ENCODE data around the gene C2orf74. TPM values are rescaled to one million over a fixed set of nuclear protein-coding genes. Genes with fewer than 3 reads are reported as not detected.

The C2orf74 gene
- total RNA-seq, 1 donor from 2014 or later, result 6.0 TPM

DNA sequence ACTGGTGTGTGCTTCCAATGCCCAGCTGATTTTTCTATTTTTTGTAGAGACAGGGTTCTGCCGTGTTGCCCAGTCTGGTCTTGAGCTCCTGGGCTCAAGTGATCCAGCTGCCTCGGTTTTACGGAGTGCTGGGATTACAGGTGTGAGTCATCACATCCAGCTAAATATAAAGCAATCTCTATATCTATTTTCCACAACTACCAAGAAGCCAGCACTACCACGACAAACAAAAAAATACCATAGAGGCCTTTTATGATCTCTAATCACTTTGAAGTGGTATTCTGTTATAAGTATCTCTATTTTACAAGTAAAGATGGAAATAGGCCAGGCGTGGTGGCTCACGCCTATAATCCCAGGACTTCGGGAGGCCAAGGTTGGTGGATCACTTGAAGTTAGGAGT lies 34.7 kb downstream of the C2orf74 start:
- H3K27ac Mint-ChIP-seq, result no peak overlapping the region
- H3K9me3 Mint-ChIP-seq, result no peaks in the 10 kb centered on the region
- H3K4me1 Mint-ChIP-seq, result no peaks in the 10 kb centered on the region
- H3K4me3 Mint-ChIP-seq, result no peak overlapping the region
- TF ChIP-seq, protein P1, sequence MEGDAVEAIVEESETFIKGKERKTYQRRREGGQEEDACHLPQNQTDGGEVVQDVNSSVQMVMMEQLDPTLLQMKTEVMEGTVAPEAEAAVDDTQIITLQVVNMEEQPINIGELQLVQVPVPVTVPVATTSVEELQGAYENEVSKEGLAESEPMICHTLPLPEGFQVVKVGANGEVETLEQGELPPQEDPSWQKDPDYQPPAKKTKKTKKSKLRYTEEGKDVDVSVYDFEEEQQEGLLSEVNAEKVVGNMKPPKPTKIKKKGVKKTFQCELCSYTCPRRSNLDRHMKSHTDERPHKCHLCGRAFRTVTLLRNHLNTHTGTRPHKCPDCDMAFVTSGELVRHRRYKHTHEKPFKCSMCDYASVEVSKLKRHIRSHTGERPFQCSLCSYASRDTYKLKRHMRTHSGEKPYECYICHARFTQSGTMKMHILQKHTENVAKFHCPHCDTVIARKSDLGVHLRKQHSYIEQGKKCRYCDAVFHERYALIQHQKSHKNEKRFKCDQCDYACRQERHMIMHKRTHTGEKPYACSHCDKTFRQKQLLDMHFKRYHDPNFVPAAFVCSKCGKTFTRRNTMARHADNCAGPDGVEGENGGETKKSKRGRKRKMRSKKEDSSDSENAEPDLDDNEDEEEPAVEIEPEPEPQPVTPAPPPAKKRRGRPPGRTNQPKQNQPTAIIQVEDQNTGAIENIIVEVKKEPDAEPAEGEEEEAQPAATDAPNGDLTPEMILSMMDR (IDR thresholded peaks at IDR 0.05; ENCODE audit: unreplicated experiment), result no peak
- H3K27me3 Mint-ChIP-seq (ENCODE audit: low read depth), result no peaks in the 10 kb centered on the region
- H3K36me3 Mint-ChIP-seq, result peaks cover 23% of the 10 kb centered on the region
- no peak for DNase-seq (ENCODE audit: low spot score in 2 of 2, unreplicated experiment in 2 of 2)

DNA sequence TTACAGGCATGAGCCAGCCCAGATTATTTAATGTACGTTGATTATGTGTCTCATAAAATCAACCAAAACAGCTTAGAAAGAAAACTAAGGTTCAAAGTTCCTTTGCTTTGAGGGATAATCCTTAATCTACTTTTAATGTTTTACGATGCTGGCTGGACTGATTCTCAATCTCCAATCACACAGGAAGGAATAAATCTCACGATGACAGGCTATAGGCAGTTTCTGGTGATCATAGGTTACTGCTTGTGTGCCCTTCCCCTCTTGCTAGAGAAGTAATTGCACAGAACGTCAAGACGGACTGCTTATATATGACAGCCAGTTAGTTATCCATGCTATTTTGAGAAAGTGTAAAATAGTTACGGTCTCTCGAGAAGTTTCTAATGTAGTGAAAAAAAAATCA lies 43.1 kb downstream of the C2orf74 start:
- TF ChIP-seq, protein P1 (IDR thresholded peaks at IDR 0.05; ENCODE audit: unreplicated experiment), result no peak
- no peak overlapping the region for H3K27ac Mint-ChIP-seq
- H3K9me3 Mint-ChIP-seq, result no peaks in the 10 kb centered on the region
- DNase-seq (ENCODE audit: low spot score in 2 of 2, unreplicated experiment in 2 of 2), result no peak
- H3K4me1 Mint-ChIP-seq, result no peaks in the 10 kb centered on the region
- peaks cover 60% of the 10 kb centered on the region for H3K36me3 Mint-ChIP-seq
- no peak overlapping the region for H3K4me3 Mint-ChIP-seq
- H3K27me3 Mint-ChIP-seq (ENCODE audit: low read depth), result no peaks in the 10 kb centered on the region

DNA sequence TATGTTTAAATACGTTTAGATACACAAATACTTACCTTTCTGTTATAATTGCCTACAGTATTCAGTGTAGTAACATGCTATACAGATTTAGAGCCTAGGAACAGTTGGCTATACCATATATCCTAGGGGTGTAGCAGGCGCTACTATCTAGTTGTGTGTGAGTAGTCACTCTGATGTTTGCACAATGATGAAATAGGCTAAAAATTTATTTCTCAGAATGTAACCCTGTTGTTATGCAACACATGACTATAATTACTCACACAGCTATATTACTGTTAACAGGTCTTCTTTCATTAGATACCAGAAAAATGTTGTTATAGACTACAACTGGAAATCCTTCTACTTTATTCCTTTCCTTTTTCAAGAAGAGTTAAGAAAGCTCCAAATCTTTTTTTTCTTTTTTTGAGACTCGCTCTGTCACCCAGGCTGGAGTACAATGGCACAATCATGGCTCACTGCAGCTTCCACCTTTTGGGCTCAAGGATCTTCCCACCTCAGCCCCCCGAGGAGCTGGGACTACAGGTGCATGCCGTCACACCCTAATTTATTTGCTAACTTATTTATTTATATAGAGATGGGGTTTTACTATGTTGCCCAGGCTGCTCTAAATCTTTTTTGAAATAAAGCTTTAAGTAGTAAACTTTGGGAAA lies 48.5 kb downstream of the C2orf74 start:
- TF ChIP-seq, protein P1 (IDR thresholded peaks at IDR 0.05; ENCODE audit: unreplicated experiment), result no peak
- no peak for DNase-seq (ENCODE audit: low spot score in 2 of 2, unreplicated experiment in 2 of 2)
- H3K36me3 Mint-ChIP-seq, result peaks cover 44% of the 10 kb centered on the region

DNA sequence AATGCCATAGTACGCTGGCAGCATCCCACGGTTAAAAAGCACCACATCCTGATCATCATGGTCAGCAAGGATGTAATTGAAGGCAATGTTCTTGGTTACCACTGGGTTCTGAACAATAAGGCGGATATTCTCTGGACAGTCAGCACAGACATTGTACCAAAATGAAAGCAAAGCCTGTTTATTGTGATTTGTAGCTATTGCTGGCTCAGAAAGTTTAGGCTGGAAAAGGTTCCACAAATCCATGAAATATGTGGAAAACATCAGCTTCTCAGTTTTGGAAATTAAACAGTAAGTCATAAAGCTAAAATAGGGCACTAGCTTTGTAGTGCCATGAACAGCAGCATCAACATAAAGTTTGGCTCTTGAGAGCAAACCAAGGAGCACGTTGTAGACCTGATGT lies 52.2 kb downstream of the C2orf74 start:
- H3K27ac Mint-ChIP-seq, result no peak overlapping the region
- H3K4me1 Mint-ChIP-seq, result no peaks in the 10 kb centered on the region
- no peak for DNase-seq (ENCODE audit: low spot score in 2 of 2, unreplicated experiment in 2 of 2)
- TF ChIP-seq, protein P1 (IDR thresholded peaks at IDR 0.05; ENCODE audit: unreplicated experiment), result no peak
- H3K4me3 Mint-ChIP-seq, result no peak overlapping the region
- peaks cover 30% of the 10 kb centered on the region for H3K36me3 Mint-ChIP-seq
- H3K27me3 Mint-ChIP-seq (ENCODE audit: low read depth), result no peaks in the 10 kb centered on the region
- no peaks in the 10 kb centered on the region for H3K9me3 Mint-ChIP-seq

More for the DNA sequence above, 48.5 kb downstream of the C2orf74 start:
- Mint-ChIP-seq H3K4me1 (no peaks in the 10 kb centered on the region), H3K4me3 (no peak overlapping the region), H3K27ac (no peak overlapping the region), H3K27me3 (ENCODE audit: low read depth) (no peaks in the 10 kb centered on the region), H3K9me3 (no peaks in the 10 kb centered on the region)

Other genes starting within 250 kb of the C2orf74 start
- 29.2 to 31.6 TPM (median 31.3 TPM) in 3 replicates for gene PEX13, start 144.5 kb upstream of the C2orf74 start, total RNA-seq
- 5.4 to 6.2 TPM (median 5.6 TPM) in 3 replicates for gene PUS10, start 143.9 kb upstream of the C2orf74 start, total RNA-seq
- gene SANBR, start 96.3 kb upstream of the C2orf74 start, total RNA-seq, result 13.2 to 14.4 TPM (median 14.0 TPM) in 3 replicates

All from mesothelial cell of epicardium (in vitro differentiated cells).